HG03139 (cell line): ENCODE data around the gene ZNF546.
A peak's percentile ranks its signal among the peaks of the same experiment; 100 is the strongest.

Experiments
- ATAC-seq: cut with Tn5 transposase; IDR thresholded peaks from one replicate; pipeline ENCODE4 v1.9.1; 2021; ENCODE audit not compliant: unreplicated experiment

Gene ZNF546

DNA sequence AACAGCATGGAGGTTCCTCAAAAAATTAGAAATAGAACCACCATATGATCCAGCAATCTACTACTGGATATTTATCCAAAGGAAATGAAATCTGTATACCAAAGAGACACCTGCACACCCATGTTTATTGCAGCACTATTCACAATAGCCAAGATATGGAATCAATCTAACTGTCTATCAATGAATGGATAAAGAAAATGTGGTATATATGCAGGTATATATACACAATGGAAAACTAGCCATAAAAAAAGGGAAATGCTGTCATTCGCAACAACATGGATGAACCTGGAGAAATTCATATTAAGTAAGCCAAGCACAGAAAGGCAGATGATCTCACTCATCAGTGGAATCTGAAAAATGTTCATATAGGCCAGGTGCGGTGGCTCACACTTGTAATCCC, 56.6 kb downstream of the ZNF546 start:
- no peak for ATAC-seq

GRCh38 chr19:40054632-40055031, 57.8 kb downstream of the ZNF546 start:
- no peak for ATAC-seq

DNA sequence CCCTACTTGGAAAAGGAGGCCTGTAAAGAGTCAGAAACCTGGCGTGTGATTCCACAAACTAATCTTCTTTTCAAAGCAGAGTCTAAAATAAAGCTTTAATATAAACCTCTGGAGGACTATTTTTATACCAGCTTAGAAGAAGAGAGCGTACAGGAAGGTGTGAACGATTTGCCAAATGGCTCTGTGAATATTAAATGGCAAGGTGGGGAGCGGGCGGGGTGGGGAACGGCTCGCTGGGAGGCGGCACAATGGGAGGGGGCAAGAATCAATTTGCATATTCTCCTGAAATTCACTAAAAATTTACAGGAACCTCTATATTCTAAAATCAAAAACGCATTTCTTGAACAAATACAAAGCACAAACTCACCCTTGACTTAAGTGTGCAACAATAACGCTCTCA, 58.2 kb downstream of the ZNF546 start:
- no peak for ATAC-seq

GRCh38 chr19:40055832-40056504, 59.1 kb downstream of the ZNF546 start, which contains the start of gene ZNF780B:
Gene ZNF780B (minus strand): TSS chr19:40056231. CDS start chr19:40050332, 5,899 bp downstream.
- ATAC-seq, result peak; percentile 61

- no peak for ATAC-seq
Measured at GRCh38 chr19:40056505-40056904, 59.6 kb downstream of the ZNF546 start.

DNA sequence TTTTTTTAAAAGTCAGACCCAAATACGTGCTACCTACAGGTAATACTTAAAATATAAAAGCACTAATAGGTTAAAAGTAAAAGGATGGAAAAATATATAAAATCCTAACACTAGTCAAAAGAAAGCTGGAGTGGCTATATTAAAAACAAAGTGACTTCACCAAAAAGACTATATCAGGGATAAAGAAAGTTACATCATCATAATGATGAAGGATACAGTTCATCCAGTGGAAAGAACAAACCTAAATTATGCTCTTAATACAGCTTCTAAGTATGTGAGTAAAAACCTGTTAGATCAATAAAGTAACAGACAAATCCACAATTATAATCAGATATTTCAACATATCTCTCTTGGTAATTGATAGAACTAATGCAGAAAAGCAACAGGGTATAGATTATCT, 60.3 kb downstream of the ZNF546 start:
- no peak for ATAC-seq

DNA sequence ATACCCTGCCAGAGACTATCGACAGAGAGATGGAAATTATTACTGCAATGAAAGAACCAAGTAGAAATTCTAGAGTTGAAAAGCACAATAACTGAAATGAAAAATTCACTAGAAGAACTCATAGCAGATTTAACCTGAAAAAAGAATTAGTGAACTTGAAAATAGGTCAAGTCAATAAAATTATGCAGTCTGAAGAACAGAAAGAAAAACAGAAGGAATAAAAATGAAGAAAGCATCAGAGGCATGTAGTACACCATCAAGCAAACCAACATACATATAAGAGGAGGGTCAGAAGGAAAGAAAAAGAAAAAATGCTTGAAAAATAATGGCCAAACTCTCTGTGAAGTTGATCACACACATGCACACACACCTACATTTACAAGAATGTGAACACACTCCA, 62.8 kb downstream of the ZNF546 start:
- no peak for ATAC-seq

DNA sequence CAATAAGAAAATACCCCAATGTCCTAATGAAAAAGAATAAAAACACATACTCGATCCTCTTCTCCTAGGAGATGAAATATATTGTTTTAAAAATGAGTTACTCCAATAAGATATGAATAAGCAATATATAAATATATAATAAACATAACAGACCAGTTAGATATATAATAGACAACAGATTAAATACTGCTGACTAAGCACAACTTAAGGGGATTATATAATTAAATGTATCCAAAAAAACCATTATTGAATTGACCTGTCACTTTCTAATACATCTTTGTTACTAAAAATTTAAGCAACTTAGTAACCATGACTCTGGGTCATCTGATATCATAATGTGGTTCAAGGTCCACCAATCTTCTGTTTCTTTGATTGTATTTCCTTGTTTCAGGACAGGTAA, 73.2 kb downstream of the ZNF546 start:
- ATAC-seq, result no peak
